Activated naive CD4-positive, alpha-beta T cell treated with anti-CD3 and anti-CD28 coated beads, Interleukin-2, amount 50 U/mL, for 24 hours (primary cell): Measurements from ENCODE around the gene ST6GAL1.
"Not testable (repeated sequence)": the region's sequence is repeated elsewhere in the genome, so short reads cannot be mapped to it uniquely, and the experiment has no call there.

Experiments
- H3K27ac Mint-ChIP-seq: one replicate; pipeline ENCODE4 v1.8.0; 2021; ENCODE audit warnings: mild to moderate bottlenecking, mixed read lengths
- H3K27me3 Mint-ChIP-seq: one replicate; pipeline ENCODE4 v1.8.0; 2021; ENCODE audit warnings: mixed read lengths
- H3K36me3 Mint-ChIP-seq: one replicate; pipeline ENCODE4 v1.8.0; 2021; ENCODE audit warnings: mixed read lengths
- H3K4me1 Mint-ChIP-seq: one replicate; pipeline ENCODE4 v1.8.0; 2021; ENCODE audit warnings: mixed read lengths
- H3K4me3 Mint-ChIP-seq: one replicate; pipeline ENCODE4 v1.8.0; 2021; ENCODE audit warnings: mild to moderate bottlenecking, mixed read lengths
- H3K9me3 Mint-ChIP-seq: one replicate; pipeline ENCODE4 v1.8.0; 2021; ENCODE audit warnings: mixed read lengths

The ST6GAL1 gene

GRCh38 chr3:186986406-186986805, 56.1 kb downstream of the ST6GAL1 start:
- H3K4me3 Mint-ChIP-seq = no peak overlapping the region
- peaks cover 64% of the 10 kb centered on the region for H3K4me1 Mint-ChIP-seq
- peaks cover 17% of the 10 kb centered on the region for H3K36me3 Mint-ChIP-seq
- H3K27me3 Mint-ChIP-seq = no peaks in the 10 kb centered on the region
- H3K27ac Mint-ChIP-seq = peak overlapping the region; percentile 41
- H3K9me3 Mint-ChIP-seq = no peaks in the 10 kb centered on the region

- Mint-ChIP-seq H3K4me3 (no peak overlapping the region), H3K27me3 (no peaks in the 10 kb centered on the region), H3K4me1 (peaks cover 65% of the 10 kb centered on the region), H3K27ac (peak overlapping the region; percentile 41), H3K36me3 (peaks cover 18% of the 10 kb centered on the region), H3K9me3 (no peaks in the 10 kb centered on the region)
These were observed 56.5 kb downstream of the ST6GAL1 start for GRCh38 chr3:186986816-186987215.

DNA sequence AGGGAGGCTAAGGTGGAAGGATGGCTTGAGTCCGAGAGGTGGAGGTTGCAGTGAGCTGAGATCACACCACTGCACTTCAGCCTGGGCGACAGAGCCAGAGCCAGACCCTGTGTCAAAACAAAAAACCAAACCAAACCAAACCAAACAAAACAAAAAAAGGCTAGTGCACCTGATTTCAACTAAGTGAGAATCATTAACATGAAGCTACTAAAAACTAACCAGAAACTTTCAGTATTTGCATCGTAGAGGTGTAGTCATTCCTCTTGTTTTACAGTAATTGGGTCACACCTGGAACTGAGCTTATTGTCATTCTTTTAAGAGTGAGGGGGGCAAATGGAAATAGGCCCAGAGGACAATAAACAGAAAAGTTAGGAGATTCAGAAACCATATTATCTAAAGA, 58.5 kb downstream of the ST6GAL1 start:
- H3K4me3 Mint-ChIP-seq = no peak overlapping the region
- H3K27me3 Mint-ChIP-seq = no peaks in the 10 kb centered on the region
- H3K9me3 Mint-ChIP-seq = no peaks in the 10 kb centered on the region
- peaks cover 24% of the 10 kb centered on the region for H3K36me3 Mint-ChIP-seq
- peaks cover 59% of the 10 kb centered on the region for H3K4me1 Mint-ChIP-seq
- H3K27ac Mint-ChIP-seq = peak overlapping the region; percentile 93

DNA sequence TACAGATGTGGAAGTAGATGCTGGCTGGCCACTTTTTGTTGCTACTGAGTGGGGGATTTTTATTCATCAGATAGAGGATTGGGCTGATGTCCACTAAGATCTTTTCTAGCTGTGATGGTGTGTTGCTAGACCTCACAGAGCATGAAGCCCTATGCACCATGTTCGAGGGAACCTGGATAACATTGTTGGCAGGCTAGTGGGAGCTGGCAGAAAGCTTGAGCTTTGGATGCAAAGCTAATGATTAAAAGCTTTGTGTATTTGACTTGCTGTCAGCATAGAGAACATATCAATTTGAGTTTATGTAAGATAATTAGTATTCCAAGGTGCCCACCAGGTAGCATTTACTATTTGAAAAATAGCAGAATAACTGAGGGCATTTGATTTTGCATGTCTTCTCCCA, 59.1 kb downstream of the ST6GAL1 start:
- Mint-ChIP-seq H3K9me3 (no peaks in the 10 kb centered on the region), H3K4me3 (no peak overlapping the region), H3K36me3 (peaks cover 24% of the 10 kb centered on the region), H3K27ac (peak overlapping the region; percentile 93), H3K4me1 (peaks cover 59% of the 10 kb centered on the region), H3K27me3 (no peaks in the 10 kb centered on the region)

DNA sequence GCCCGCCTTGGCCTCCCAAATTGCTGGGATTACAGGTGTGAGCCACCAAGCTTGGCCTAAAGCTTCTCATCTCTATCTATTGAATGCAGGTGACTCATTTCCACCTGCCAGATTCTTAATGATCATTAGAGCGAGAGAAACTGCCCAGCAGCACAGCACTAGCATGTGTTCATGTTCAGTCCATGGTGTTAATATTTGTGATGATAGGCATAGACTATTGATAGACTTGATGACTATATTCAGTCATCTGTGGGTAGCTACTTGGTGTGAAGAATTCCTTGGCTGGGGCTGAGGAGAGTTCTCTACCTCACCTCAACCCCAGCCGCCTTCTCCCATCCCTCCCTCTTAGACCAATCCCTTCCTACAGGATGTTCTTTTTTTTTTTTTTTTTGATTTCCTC, 60.0 kb downstream of the ST6GAL1 start:
- no peak overlapping the region for H3K4me3 Mint-ChIP-seq
- peak overlapping the region; percentile 46 for H3K27ac Mint-ChIP-seq
- peaks cover 63% of the 10 kb centered on the region for H3K4me1 Mint-ChIP-seq
- peaks cover 24% of the 10 kb centered on the region for H3K36me3 Mint-ChIP-seq
- H3K27me3 Mint-ChIP-seq = no peaks in the 10 kb centered on the region
- H3K9me3 Mint-ChIP-seq = no peaks in the 10 kb centered on the region

DNA sequence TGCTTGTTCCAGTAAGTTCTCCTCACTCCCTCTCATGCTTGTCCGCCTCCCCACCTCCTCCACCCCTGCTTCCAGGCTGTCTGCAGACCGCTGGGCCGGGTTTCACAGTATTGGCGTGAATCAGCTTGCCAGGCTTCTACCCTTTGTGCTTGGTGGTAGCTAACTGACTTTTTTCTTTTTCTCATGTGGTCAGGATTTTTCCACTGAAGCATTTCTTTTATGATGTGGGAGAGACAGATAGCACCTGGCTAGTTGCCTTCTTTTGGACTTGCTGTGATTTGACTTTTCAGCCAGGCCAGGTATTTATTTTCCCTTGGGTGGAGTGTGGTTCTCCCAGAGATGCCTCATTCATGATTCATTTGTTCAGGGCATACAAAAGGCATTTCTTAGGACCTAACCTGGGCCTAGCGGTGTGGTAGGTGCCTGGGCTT, 60.6 kb downstream of the ST6GAL1 start:
- Mint-ChIP-seq H3K4me3 (no peak overlapping the region), H3K36me3 (peaks cover 23% of the 10 kb centered on the region), H3K4me1 (peaks cover 60% of the 10 kb centered on the region), H3K9me3 (no peaks in the 10 kb centered on the region), H3K27me3 (no peaks in the 10 kb centered on the region), H3K27ac (no peak overlapping the region)

DNA sequence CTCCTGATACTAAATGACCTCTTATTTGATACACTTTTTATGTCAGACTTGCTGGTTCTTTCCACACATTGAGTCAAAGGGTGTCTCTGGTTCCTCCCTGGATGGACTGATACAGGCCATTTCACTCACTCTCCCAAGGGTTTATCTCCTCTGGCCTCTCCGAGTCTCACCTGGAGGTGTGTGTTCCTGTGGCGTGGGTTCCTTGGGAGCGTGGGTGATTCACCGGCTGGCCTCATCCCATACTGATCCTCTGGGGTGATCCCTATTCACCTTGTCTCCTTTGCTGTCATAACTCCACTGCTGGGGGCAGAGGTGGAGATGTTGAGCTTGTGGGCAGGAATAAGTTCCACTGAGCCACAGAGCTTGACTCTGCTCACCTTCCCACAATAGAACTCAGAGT, 61.1 kb downstream of the ST6GAL1 start:
- Mint-ChIP-seq H3K36me3 (peaks cover 22% of the 10 kb centered on the region), H3K27ac (peak overlapping the region; percentile 37), H3K4me3 (no peak overlapping the region), H3K27me3 (no peaks in the 10 kb centered on the region), H3K4me1 (peaks cover 61% of the 10 kb centered on the region), H3K9me3 (no peaks in the 10 kb centered on the region)

DNA sequence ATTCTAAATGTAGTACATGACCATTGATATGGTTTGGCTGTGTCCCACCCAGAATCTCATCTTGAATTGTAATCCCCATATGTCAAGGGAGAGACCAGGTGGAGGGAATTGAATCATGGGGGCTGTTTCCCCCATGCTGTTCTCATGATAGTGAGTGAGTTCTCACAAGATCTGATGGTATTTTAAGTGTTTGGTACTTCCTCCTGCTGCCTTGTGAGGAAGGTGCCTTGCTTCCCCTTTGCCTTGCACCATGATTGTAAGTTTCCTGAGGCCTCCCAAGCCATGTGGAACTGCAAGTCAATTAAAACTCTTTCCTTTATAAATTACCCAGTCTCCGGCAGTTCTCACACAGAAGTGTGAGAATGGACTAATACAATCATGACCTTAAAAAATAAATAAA, 61.8 kb downstream of the ST6GAL1 start:
- H3K4me1 Mint-ChIP-seq = peaks cover 64% of the 10 kb centered on the region
- not testable (repeated sequence) for H3K9me3 Mint-ChIP-seq, H3K27me3 Mint-ChIP-seq, H3K4me3 Mint-ChIP-seq
- H3K27ac Mint-ChIP-seq = peak overlapping the region; percentile 10
- peaks cover 22% of the 10 kb centered on the region for H3K36me3 Mint-ChIP-seq

- Mint-ChIP-seq H3K27me3 (no peaks in the 10 kb centered on the region), H3K4me3 (no peak overlapping the region), H3K4me1 (peaks cover 63% of the 10 kb centered on the region), H3K9me3 (no peaks in the 10 kb centered on the region), H3K36me3 (peaks cover 23% of the 10 kb centered on the region), H3K27ac (no peak overlapping the region)
These were observed 63.0 kb downstream of the ST6GAL1 start for GRCh38 chr3:186993210-186993782.

DNA sequence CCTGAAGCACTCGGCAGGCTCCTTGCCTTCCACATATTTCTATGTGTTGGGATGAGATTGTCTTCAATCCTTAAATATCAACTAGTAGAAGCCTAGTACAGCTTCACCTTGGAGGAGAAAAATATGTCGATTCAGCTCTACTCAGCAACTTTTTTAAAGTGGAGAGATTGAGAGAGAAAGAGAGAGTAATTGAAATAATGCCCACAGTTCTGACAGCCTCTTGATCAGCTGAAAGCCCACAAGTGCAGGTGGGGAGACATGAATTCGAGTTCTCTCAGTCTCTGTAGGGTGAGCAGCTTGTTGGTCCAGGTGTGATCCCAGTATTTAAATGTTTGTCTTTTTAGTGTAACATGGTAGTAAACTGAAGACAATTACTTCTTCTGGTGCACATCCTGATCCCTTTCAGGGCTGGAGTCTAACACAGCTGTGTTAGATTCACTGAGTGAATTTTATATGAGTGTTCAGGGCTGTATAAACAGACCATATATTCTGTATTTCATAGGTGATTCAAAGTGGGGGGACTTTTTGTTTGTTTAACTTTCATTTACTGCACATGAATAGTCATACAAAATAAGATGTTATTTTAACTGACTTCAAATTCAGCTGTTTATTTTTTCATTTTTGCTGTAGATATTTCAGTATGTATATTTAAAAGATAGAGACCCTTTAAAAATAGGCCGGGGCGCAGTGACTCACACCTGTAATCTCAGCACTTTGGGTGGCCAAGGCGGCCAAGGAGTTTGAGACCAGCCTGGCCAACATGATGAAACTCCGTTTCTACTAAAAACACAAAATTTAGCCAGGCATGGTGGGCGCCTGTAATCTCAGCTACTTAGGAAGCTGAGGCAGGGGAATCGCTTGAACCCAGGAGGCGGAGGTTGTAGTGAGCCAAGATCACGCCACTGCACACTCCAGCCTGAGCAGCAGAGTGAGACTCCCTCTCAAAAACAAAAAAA, 64.0 kb downstream of the ST6GAL1 start:
- Mint-ChIP-seq H3K27ac (peak overlapping the region; percentile 79), H3K27me3 (no peaks in the 10 kb centered on the region), H3K36me3 (peaks cover 20% of the 10 kb centered on the region), H3K4me3 (no peak overlapping the region), H3K9me3 (no peaks in the 10 kb centered on the region), H3K4me1 (peaks cover 60% of the 10 kb centered on the region)

DNA sequence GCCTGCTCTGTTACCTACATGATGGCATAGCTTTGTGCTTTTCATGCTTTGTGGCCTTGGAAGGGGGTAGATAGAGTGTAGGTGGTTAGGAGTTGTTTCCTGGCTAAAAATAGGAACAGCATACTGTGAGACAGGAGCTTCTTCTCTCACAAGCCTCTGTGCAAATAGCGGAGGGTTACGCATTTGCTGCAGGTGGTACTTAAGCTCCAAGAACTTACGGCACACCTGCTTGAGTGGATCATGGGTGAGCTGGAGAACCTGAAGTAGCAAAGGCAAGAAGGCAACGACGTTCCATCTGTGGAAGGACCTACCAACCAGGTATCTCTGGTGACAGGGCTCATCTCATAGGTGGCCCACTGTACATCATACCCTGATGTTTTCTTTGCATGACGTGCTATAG, 66.0 kb downstream of the ST6GAL1 start:
- no peaks in the 10 kb centered on the region for H3K27me3 Mint-ChIP-seq
- no peak overlapping the region for H3K27ac Mint-ChIP-seq
- H3K4me3 Mint-ChIP-seq = no peak overlapping the region
- no peaks in the 10 kb centered on the region for H3K9me3 Mint-ChIP-seq
- peaks cover 18% of the 10 kb centered on the region for H3K36me3 Mint-ChIP-seq
- peaks cover 60% of the 10 kb centered on the region for H3K4me1 Mint-ChIP-seq

GRCh38 chr3:186997061-186997460, 66.7 kb downstream of the ST6GAL1 start:
- H3K27ac Mint-ChIP-seq = peak overlapping the region; percentile 52
- no peaks in the 10 kb centered on the region for H3K9me3 Mint-ChIP-seq
- H3K27me3 Mint-ChIP-seq = no peaks in the 10 kb centered on the region
- no peak overlapping the region for H3K4me3 Mint-ChIP-seq
- peaks cover 58% of the 10 kb centered on the region for H3K4me1 Mint-ChIP-seq
- peaks cover 15% of the 10 kb centered on the region for H3K36me3 Mint-ChIP-seq

GRCh38 chr3:186997473-186997939, 67.2 kb downstream of the ST6GAL1 start:
- H3K36me3 Mint-ChIP-seq = peaks cover 17% of the 10 kb centered on the region
- H3K27me3 Mint-ChIP-seq = no peaks in the 10 kb centered on the region
- no peak overlapping the region for H3K4me3 Mint-ChIP-seq
- H3K9me3 Mint-ChIP-seq = no peaks in the 10 kb centered on the region
- peaks cover 62% of the 10 kb centered on the region for H3K4me1 Mint-ChIP-seq
- H3K27ac Mint-ChIP-seq = no peak overlapping the region

GRCh38 chr3:186998937-186999368, 68.6 kb downstream of the ST6GAL1 start:
- H3K4me1 Mint-ChIP-seq = peaks cover 67% of the 10 kb centered on the region
- no peak overlapping the region for H3K27ac Mint-ChIP-seq
- H3K27me3 Mint-ChIP-seq = no peaks in the 10 kb centered on the region
- peaks cover 20% of the 10 kb centered on the region for H3K36me3 Mint-ChIP-seq
- H3K4me3 Mint-ChIP-seq = no peak overlapping the region
- H3K9me3 Mint-ChIP-seq = peaks cover 4% of the 10 kb centered on the region

GRCh38 chr3:187000711-187001151, 70.4 kb downstream of the ST6GAL1 start:
- Mint-ChIP-seq H3K27me3 (no peaks in the 10 kb centered on the region), H3K27ac (peak overlapping the region; percentile 93), H3K9me3 (peaks cover 8% of the 10 kb centered on the region), H3K4me3 (peak overlapping the region; percentile 31), H3K36me3 (peaks cover 23% of the 10 kb centered on the region), H3K4me1 (peaks cover 72% of the 10 kb centered on the region)

GRCh38 chr3:187002915-187003314, 72.6 kb downstream of the ST6GAL1 start:
- H3K4me1 Mint-ChIP-seq = peaks cover 77% of the 10 kb centered on the region
- H3K27me3 Mint-ChIP-seq = no peaks in the 10 kb centered on the region
- no peak overlapping the region for H3K4me3 Mint-ChIP-seq
- no peak overlapping the region for H3K27ac Mint-ChIP-seq
- H3K9me3 Mint-ChIP-seq = peaks cover 11% of the 10 kb centered on the region
- peaks cover 31% of the 10 kb centered on the region for H3K36me3 Mint-ChIP-seq
